ENCODE measurements around the gene WDFY3. TPM values are rescaled to one million over a fixed set of nuclear protein-coding genes. Genes with fewer than 3 reads are reported as not detected.

The WDFY3 gene
- polyA plus RNA-seq, 1 donor (not counting 4 experiments of a cell fraction or from before 2014, with no cell fraction given) = 28.5 TPM

- H3K27ac ChIP-seq (ENCODE audit: control insufficient read depth, insufficient read depth, low read length) = no peak overlapping the region
- no peaks in the 10 kb centered on the region for H3K9me3 ChIP-seq (ENCODE audit: control insufficient read depth, low read depth, low read length)
- dilution Hi-C loops (cut with MboI; ENCODE audit: extremely low pct_ligation_motif_present, low sequenced_read_pairs) = no loop called here
- TF ChIP-seq CTCF (optimal IDR thresholded peaks at IDR 0.05 in 1 of 3, IDR thresholded peaks at IDR 0.05 in 1 of 3, conservative IDR thresholded peaks at IDR 0.05 in 1 of 3; ENCODE audit: extremely low read depth in 1 of 3, insufficient read depth in 2 of 3, low read length in 3 of 3) (no peak), EZH2 (IDR thresholded peaks at IDR 0.05; ENCODE audit: low read length) (no peak)
- no peaks in the 10 kb centered on the region for H4K20me1 ChIP-seq (ENCODE audit: control insufficient read depth, extremely low read depth, insufficient read depth, low read length)
- peaks cover 9% of the 10 kb centered on the region for H3K4me1 ChIP-seq (ENCODE audit: control insufficient read depth, extremely low read depth, insufficient read depth, low read length)
- no peaks in the 10 kb centered on the region for H3K27me3 ChIP-seq (ENCODE audit: control insufficient read depth, extremely low read depth, insufficient read depth, low read length)
- FAIRE-seq (no peak), DNase-seq (ENCODE audit: low read depth, low spot score) (no peak)
- no peak overlapping the region for H3K4me3 ChIP-seq (ENCODE audit: control insufficient read depth in 2 of 3, extremely low read depth in 1 of 3, insufficient read depth in 2 of 3, low read depth in 1 of 3, low read length in 3 of 3)
- no peak overlapping the region for H3K4me2 ChIP-seq (ENCODE audit: control insufficient read depth, extremely low read depth, insufficient read depth, low read depth, low read length)
- H3K9ac ChIP-seq (ENCODE audit: control insufficient read depth, extremely low read depth, insufficient read depth, low read length) = no peak overlapping the region
- no peaks in the 10 kb centered on the region for H3K79me2 ChIP-seq (ENCODE audit: control insufficient read depth, insufficient read depth, low read length)
- H3K9me1 ChIP-seq (ENCODE audit: control insufficient read depth, extremely low read depth, insufficient read depth, low read length) = no peaks in the 10 kb centered on the region
- peaks cover 18 to 27% of the 10 kb centered on the region in 2 experiments for H3K36me3 ChIP-seq (ENCODE audit: control insufficient read depth in 2 of 2, extremely low read depth in 1 of 2, insufficient read depth in 2 of 2, low read length in 2 of 2)
- H2AFZ ChIP-seq (ENCODE audit: control insufficient read depth, low read length) = no peak overlapping the region
Measured at GRCh38 chr4:84685105-84685504, 281.4 kb downstream of the WDFY3 start.

GRCh38 chr4:84684361-84684760 is 282.1 kb downstream of the WDFY3 start:
- DNase-seq (ENCODE audit: low read depth, low spot score) = no peak
- dilution Hi-C loops (cut with MboI; ENCODE audit: extremely low pct_ligation_motif_present, low sequenced_read_pairs) = no loop called here
- H3K4me2 ChIP-seq (ENCODE audit: control insufficient read depth, extremely low read depth, insufficient read depth, low read depth, low read length) = no peak overlapping the region
- FAIRE-seq = no peak
- H4K20me1 ChIP-seq (ENCODE audit: control insufficient read depth, extremely low read depth, insufficient read depth, low read length) = no peaks in the 10 kb centered on the region
- H3K9me1 ChIP-seq (ENCODE audit: control insufficient read depth, extremely low read depth, insufficient read depth, low read length) = no peaks in the 10 kb centered on the region
- H3K27ac ChIP-seq (ENCODE audit: control insufficient read depth, insufficient read depth, low read length) = no peak overlapping the region
- H3K4me3 ChIP-seq (ENCODE audit: control insufficient read depth in 2 of 3, extremely low read depth in 1 of 3, insufficient read depth in 2 of 3, low read depth in 1 of 3, low read length in 3 of 3) = no peak overlapping the region
- peaks cover 20 to 24% of the 10 kb centered on the region in 2 experiments for H3K36me3 ChIP-seq (ENCODE audit: control insufficient read depth in 2 of 2, extremely low read depth in 1 of 2, insufficient read depth in 2 of 2, low read length in 2 of 2)
- H3K9ac ChIP-seq (ENCODE audit: control insufficient read depth, extremely low read depth, insufficient read depth, low read length) = no peak overlapping the region
- no peaks in the 10 kb centered on the region for H3K9me3 ChIP-seq (ENCODE audit: control insufficient read depth, low read depth, low read length)
- no peak overlapping the region for H2AFZ ChIP-seq (ENCODE audit: control insufficient read depth, low read length)
- no peak for TF ChIP-seq CTCF (optimal IDR thresholded peaks at IDR 0.05 in 1 of 3, IDR thresholded peaks at IDR 0.05 in 1 of 3, conservative IDR thresholded peaks at IDR 0.05 in 1 of 3; ENCODE audit: extremely low read depth in 1 of 3, insufficient read depth in 2 of 3, low read length in 3 of 3)
- no peak for TF ChIP-seq EZH2 (IDR thresholded peaks at IDR 0.05; ENCODE audit: low read length)
- peaks cover 9% of the 10 kb centered on the region for H3K4me1 ChIP-seq (ENCODE audit: control insufficient read depth, extremely low read depth, insufficient read depth, low read length)
- H3K27me3 ChIP-seq (ENCODE audit: control insufficient read depth, extremely low read depth, insufficient read depth, low read length) = no peaks in the 10 kb centered on the region
- H3K79me2 ChIP-seq (ENCODE audit: control insufficient read depth, insufficient read depth, low read length) = no peaks in the 10 kb centered on the region
